Mesothelial cell of epicardium (in vitro differentiated cells): ENCODE results near the gene RAD50. TPM values are rescaled to one million over a fixed set of nuclear protein-coding genes. Genes with fewer than 3 reads are reported as not detected.

Experiments
- DNase-seq, 2 experiments: peaks; one replicate each; pipeline ENCODE4 v3.0.0; 2021; ENCODE audit warnings: low spot score in 2 of 2; ENCODE audit not compliant: unreplicated experiment in 2 of 2
- H3K27ac Mint-ChIP-seq: 2 replicates; pipeline ENCODE4 v1.8.0; 2021; ENCODE audit warnings: mixed read lengths
- H3K27me3 Mint-ChIP-seq: 2 replicates; pipeline ENCODE4 v1.8.0; 2021; ENCODE audit warnings: low read depth, mixed read lengths
- H3K36me3 Mint-ChIP-seq: 2 replicates; pipeline ENCODE4 v1.8.0; 2021; ENCODE audit warnings: mixed read lengths
- H3K4me1 Mint-ChIP-seq: 2 replicates; pipeline ENCODE4 v1.8.0; 2021; ENCODE audit warnings: mixed read lengths
- H3K4me3 Mint-ChIP-seq: 2 replicates; pipeline ENCODE4 v1.8.0; 2021; ENCODE audit warnings: mild to moderate bottlenecking, moderate library complexity, mixed read lengths
- H3K9me3 Mint-ChIP-seq: 2 replicates; pipeline ENCODE4 v1.8.0; 2021; ENCODE audit warnings: mixed read lengths
- total RNA-seq: library from RNA; stranded (reverse); gene quantifications from 3 replicates; pipeline ENCODE4 v1.2.1, GENCODE V29; 2021
- TF ChIP-seq, protein P1 (sequence below): fragments of 200-600 bp; sonication (generic); IDR thresholded peaks from one replicate; pipeline ENCODE4 v1.5.0; 2021; ENCODE audit warnings: antibody characterized with exemption; ENCODE audit not compliant: unreplicated experiment

RAD50 gene
- total RNA-seq, 1 donor from 2014 or later = 50.3 TPM

DNA sequence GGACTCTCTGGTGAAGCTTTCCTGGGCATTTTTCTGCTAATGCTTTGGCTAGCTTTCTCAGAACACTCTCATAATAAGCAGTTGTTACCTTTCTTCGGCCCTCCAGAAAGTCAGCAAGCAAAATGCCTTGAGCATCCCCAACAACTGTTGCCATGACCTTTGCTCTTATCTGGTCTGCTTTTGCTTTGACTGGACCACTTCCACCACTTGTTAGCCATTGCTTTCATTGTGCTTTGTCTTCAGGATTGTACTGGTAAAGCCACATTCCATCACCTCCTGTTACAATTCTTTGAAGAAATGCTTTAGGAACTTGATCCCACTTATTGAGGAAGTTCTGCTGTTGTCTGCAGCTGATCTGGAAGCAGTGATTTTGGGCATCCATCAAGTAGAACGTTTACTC is 35.7 kb downstream of the RAD50 start:
- TF ChIP-seq, protein P1, sequence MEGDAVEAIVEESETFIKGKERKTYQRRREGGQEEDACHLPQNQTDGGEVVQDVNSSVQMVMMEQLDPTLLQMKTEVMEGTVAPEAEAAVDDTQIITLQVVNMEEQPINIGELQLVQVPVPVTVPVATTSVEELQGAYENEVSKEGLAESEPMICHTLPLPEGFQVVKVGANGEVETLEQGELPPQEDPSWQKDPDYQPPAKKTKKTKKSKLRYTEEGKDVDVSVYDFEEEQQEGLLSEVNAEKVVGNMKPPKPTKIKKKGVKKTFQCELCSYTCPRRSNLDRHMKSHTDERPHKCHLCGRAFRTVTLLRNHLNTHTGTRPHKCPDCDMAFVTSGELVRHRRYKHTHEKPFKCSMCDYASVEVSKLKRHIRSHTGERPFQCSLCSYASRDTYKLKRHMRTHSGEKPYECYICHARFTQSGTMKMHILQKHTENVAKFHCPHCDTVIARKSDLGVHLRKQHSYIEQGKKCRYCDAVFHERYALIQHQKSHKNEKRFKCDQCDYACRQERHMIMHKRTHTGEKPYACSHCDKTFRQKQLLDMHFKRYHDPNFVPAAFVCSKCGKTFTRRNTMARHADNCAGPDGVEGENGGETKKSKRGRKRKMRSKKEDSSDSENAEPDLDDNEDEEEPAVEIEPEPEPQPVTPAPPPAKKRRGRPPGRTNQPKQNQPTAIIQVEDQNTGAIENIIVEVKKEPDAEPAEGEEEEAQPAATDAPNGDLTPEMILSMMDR = no peak
- Mint-ChIP-seq H3K27ac (no peak overlapping the region), H3K36me3 (peaks cover 37% of the 10 kb centered on the region), H3K27me3 (no peaks in the 10 kb centered on the region), H3K4me1 (peaks cover 3% of the 10 kb centered on the region), H3K9me3 (no peaks in the 10 kb centered on the region), H3K4me3 (no peak overlapping the region)
- no peak for DNase-seq

DNA sequence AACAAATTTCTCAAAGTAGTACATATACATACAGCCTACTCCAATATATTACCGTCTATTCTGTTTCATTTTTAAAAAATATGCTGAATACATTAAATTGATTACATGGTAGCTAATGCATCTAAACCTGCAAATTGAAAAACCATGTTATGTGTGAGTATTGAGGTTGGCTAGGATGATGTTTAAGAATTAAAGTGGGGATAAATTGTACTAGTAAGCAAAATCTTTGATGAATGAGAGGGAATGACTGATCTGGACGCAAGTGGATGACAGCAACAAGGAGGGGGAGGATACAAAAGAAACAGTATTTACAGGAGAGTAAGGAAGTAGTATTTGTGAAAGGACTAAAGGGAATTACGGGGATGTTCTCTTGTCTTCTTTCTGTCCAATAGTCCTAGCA is 37.4 kb downstream of the RAD50 start:
- Mint-ChIP-seq H3K27me3 (no peaks in the 10 kb centered on the region), H3K4me1 (peaks cover 3% of the 10 kb centered on the region), H3K4me3 (no peak overlapping the region), H3K36me3 (peaks cover 39% of the 10 kb centered on the region), H3K27ac (no peak overlapping the region), H3K9me3 (no peaks in the 10 kb centered on the region)
- no peak for DNase-seq
- TF ChIP-seq, protein P1 = no peak

GRCh38 chr5:132595624-132596023 is 38.8 kb downstream of the RAD50 start:
- TF ChIP-seq, protein P1 = no peak

GRCh38 chr5:132601071-132601728 is 44.4 kb downstream of the RAD50 start:
- no peak overlapping the region for H3K27ac Mint-ChIP-seq
- no peaks in the 10 kb centered on the region for H3K4me1 Mint-ChIP-seq
- TF ChIP-seq, protein P1 = no peak
- no peak for DNase-seq
- H3K36me3 Mint-ChIP-seq = peaks cover 50% of the 10 kb centered on the region
- H3K27me3 Mint-ChIP-seq = no peaks in the 10 kb centered on the region
- no peak overlapping the region for H3K4me3 Mint-ChIP-seq
- no peaks in the 10 kb centered on the region for H3K9me3 Mint-ChIP-seq

More at GRCh38 chr5:132595624-132596023, 38.8 kb downstream of the RAD50 start:
- Mint-ChIP-seq H3K4me1 (no peaks in the 10 kb centered on the region), H3K36me3 (peaks cover 36% of the 10 kb centered on the region), H3K9me3 (no peaks in the 10 kb centered on the region), H3K27me3 (no peaks in the 10 kb centered on the region), H3K27ac (no peak overlapping the region), H3K4me3 (no peak overlapping the region)
- no peak for DNase-seq

DNA sequence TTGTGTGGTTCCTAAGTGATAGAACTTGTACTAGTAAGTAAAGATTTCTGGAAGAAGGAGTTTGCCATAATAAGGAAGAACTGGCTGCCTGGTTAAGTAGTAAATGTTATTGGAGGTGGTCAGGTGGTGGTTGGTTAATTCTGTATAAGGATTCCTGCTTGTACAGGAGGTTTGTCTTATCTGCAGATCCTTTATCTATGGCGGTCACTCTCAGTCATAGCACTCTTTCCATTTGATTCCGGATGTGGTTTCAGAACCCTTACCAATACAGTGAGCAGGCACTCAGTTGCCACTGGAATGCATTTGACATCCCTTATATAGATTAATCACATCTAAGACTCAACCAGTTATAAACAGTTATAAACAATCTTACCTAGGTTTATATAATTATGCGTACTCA is 50.3 kb downstream of the RAD50 start:
- Mint-ChIP-seq H3K9me3 (peaks cover 9% of the 10 kb centered on the region), H3K4me1 (no peaks in the 10 kb centered on the region), H3K27me3 (no peaks in the 10 kb centered on the region), H3K4me3 (no peak overlapping the region), H3K36me3 (peaks cover 59% of the 10 kb centered on the region), H3K27ac (no peak overlapping the region)
- DNase-seq = no peak
- TF ChIP-seq, protein P1 = no peak

GRCh38 chr5:132608107-132608506 is 51.3 kb downstream of the RAD50 start:
- Mint-ChIP-seq H3K9me3 (peaks cover 11% of the 10 kb centered on the region), H3K36me3 (peaks cover 58% of the 10 kb centered on the region), H3K27ac (no peak overlapping the region), H3K4me1 (no peaks in the 10 kb centered on the region), H3K4me3 (no peak overlapping the region), H3K27me3 (no peaks in the 10 kb centered on the region)
- TF ChIP-seq, protein P1 = no peak
- no peak for DNase-seq
